Cardiac fibroblast (primary cell): ENCODE measurements around the gene SLC9C1.
"Not testable (repeated sequence)": the region's sequence is repeated elsewhere in the genome, so short reads cannot be mapped to it uniquely, and the experiment has no call there.

ENCODE experiments used
- DNase-seq, 2 donors: peaks; one replicate each; pipeline versions ENCODE4 v3.0.0 to v3.0.0-alpha.2; 2010; ENCODE audit warnings: low read depth in 2 of 2
- H3K4me3 ChIP-seq, 2 donors: replicated peaks in 1 of 2; 1 replicate in 1 of 2; 2 replicates in 1 of 2; pipeline ENCODE4 v1.5.1; 2011; ENCODE audit warnings: low read depth in 2 of 2, low read length in 2 of 2, mild to moderate bottlenecking in 2 of 2, moderate library complexity in 1 of 2
- CTCF ChIP-seq: IDR thresholded peaks from one replicate; pipeline ENCODE4 v1.5.1; 2011; ENCODE audit warnings: low read depth, mild to moderate bottlenecking, low read length, inconsistent platforms

The SLC9C1 gene

GRCh38 chr3:112200317-112200666 lies 93.7 kb downstream of the SLC9C1 start:
- no peak for TF ChIP-seq CTCF
- no peak for DNase-seq
- H3K4me3 ChIP-seq: no peak overlapping the region

GRCh38 chr3:112199622-112200316 lies 94.2 kb downstream of the SLC9C1 start:
- H3K4me3 ChIP-seq: no peak overlapping the region
- TF ChIP-seq CTCF: peak; percentile 17
- peak in 1 of 2 donors; percentile 45 for DNase-seq

- DNase-seq: no peak
- no peak overlapping the region for H3K4me3 ChIP-seq
- no peak for TF ChIP-seq CTCF
Measured at GRCh38 chr3:112197131-112197530, 96.9 kb downstream of the SLC9C1 start.

GRCh38 chr3:112187300-112187699 lies 106.7 kb downstream of the SLC9C1 start:
- DNase-seq: no peak
- H3K4me3 ChIP-seq: no peak overlapping the region
- TF ChIP-seq CTCF: no peak

GRCh38 chr3:112185423-112186035 lies 108.5 kb downstream of the SLC9C1 start:
- not testable (repeated sequence) for DNase-seq, H3K4me3 ChIP-seq

- no peak for DNase-seq
- H3K4me3 ChIP-seq: no peak overlapping the region
- TF ChIP-seq CTCF: no peak
Measured at GRCh38 chr3:112175646-112176045, 118.4 kb downstream of the SLC9C1 start.

- H3K4me3 ChIP-seq: no peak overlapping the region
- no peak for TF ChIP-seq CTCF
- no peak for DNase-seq
Measured at GRCh38 chr3:112175037-112175436, 119.0 kb downstream of the SLC9C1 start.
